Adrenal gland (tissue), 12 donors: ENCODE measurements around the gene IMMT. TPM values are rescaled to one million over a fixed set of nuclear protein-coding genes. Genes with fewer than 3 reads are reported as not detected.

ENCODE experiments used
- DNase-seq, 7 donors: peaks; one replicate each; pipeline ENCODE4 v3.0.0-alpha.2; 2019 to 2020
- H3K27ac ChIP-seq, 5 donors: fragments of 200-600 bp; sonication (generic) in 4 of 5; 1 replicate in 3 of 5; 2 replicates in 2 of 5; pipeline versions ENCODE4 v1.5.1 to v1.8.0; 2016 to 2020; ENCODE audit warnings: mild to moderate bottlenecking in 1 of 5
- H3K27me3 ChIP-seq: fragments of 200-600 bp; 2 replicates; pipeline ENCODE4 v1.8.0; 2021
- H3K36me3 ChIP-seq, 2 donors: fragments of 200-600 bp; replicated peaks in 1 of 2; 1 replicate in 1 of 2; 2 replicates in 1 of 2; pipeline versions ENCODE4 v1.5.1 to v1.8.0; 2018 to 2022
- H3K4me1 ChIP-seq, 2 donors: fragments of 200-600 bp; replicated peaks in 1 of 2; 1 replicate in 1 of 2; 2 replicates in 1 of 2; pipeline versions ENCODE4 v1.5.1 to v1.8.0; 2018 to 2021
- H3K4me3 ChIP-seq, 4 donors: fragments of 200-600 bp; sonication (generic) in 3 of 4; one replicate each; pipeline ENCODE4 v1.5.1; 2016 to 2018
- H3K9me3 ChIP-seq, 3 donors: fragments of 200-600 bp; sonication (generic) in 1 of 3; replicated peaks in 1 of 3; 1 replicate in 2 of 3; 2 replicates in 1 of 3; pipeline versions ENCODE4 v1.5.1 to v1.8.0; 2016 to 2021
- POLR2A ChIP-seq, 2 donors: fragments of 450-650 bp; IDR thresholded peaks; one replicate each; pipeline ENCODE4 v1.6.1; 2017; ENCODE audit warnings: antibody characterized with exemption in 2 of 2, mild to moderate bottlenecking in 2 of 2, moderate library complexity in 1 of 2
- WGBS, 4 donors: extraction: QIAGEN DNeasy Blood & Tissue Kit in 2 of 4; methylation state at CpG; one replicate each; pipeline versions ENCODE4 v1.1.5 to v1.1.7; 2013 to 2017; 5-methylcytosine and 5-hydroxymethylcytosine counted together
- intact Hi-C, 2 donors: fragments of 100-400 bp; cut with DNase I; formaldehyde crosslinking; loops; one replicate each; pipeline versions ENCODE4 v1.14.1 to v1.15.0; 2022 to 2023
- polyA plus RNA-seq, 3 donors: library from polyadenylated mRNA; stranded (reverse); fragments of 200-250 nt in 2 of 3; fragments of 350-450 nt in 1 of 3; fragmentation: Illumina TruSeq in 1 of 3; extraction: RNeasy Lipid Tissue Mini Kit (QIAGEN cat#74804) in 1 of 3; gene quantifications; one replicate each; pipeline ENCODE4 v1.2.3, GENCODE V29; 2013 to 2014
- total RNA-seq, 9 donors: library from RNA; depleted of rRNA in 4 of 9; stranded (reverse); fragments of >200 nt in 4 of 9; fragments of 120-200 nt in 1 of 9; fragmentation: NEBNext Ultra II Directional in 1 of 9; extraction: Animal tissue kit (Norgen Biotek cat#: 25700) in 1 of 9; gene quantifications; one replicate each; pipeline versions ENCODE4 v1.1.0 to v1.2.4, GENCODE V29; 2013 to 2023
- TF ChIP-seq, protein P1 (sequence below), 6 experiments: fragments of 450-650 bp in 4 of 6; fragments of 200-600 bp in 2 of 6; sonication (generic) in 1 of 6; IDR thresholded peaks; 1 replicate in 5 of 6; 2 replicates in 1 of 6; pipeline versions ENCODE4 v1.5.1 to v1.8.0; 2016 to 2021; ENCODE audit warnings: antibody characterized with exemption in 6 of 6, mild to moderate bottlenecking in 2 of 6, moderate library complexity in 1 of 6
- donor health status: healthy with polysubstance abuse.
- donor health status: Bipolar disorder and iron deficiency.
- donor health status: DM: yes; HTN: yes; CAD: no.
- donor health status: DM: no; HTN: no; CAD: no.
- donor health status: DM: no; HTN: no; CAD: no.
- donor health status: DM: yes; HTN: yes; CAD: no.

The IMMT gene
- total and polyA plus RNA-seq, 12 donors, result 32.2 to 196 (median 130) TPM

DNA sequence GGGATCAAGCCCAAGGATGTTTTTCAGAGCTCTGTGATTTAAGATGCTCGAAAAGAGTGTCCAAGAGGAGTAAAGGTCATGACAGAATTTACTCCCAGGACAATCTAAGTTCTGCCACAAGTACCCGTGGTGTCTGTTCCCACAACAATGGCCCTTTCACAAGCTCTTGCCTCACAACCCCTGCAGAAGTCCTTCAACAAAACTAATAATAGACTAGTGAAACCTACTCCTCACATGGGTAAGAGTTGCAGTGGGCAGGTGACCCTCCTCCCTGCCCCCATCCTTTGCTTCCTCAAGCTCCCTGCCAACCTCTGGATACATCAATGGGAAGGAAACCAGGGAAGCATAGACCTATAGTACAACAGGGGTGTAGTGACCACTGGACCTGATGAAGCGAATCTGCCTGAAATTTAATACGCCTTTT, 54.3 kb downstream of the IMMT start:
- WGBS, 4 donors, result 73 to 81% (median 80%) methylated on average over 4 of the region's 4 CpGs
- Histone ChIP-seq H3K36me3 (peaks cover 0 to 80% of the 10 kb centered on the region in 2 donors), H3K4me3 (no peak overlapping the region), H3K27ac (no peak overlapping the region), H3K27me3 (no peaks in the 10 kb centered on the region), H3K4me1 (no peaks in the 10 kb centered on the region), H3K9me3 (no peaks in the 10 kb centered on the region)
- TF ChIP-seq, protein P1, sequence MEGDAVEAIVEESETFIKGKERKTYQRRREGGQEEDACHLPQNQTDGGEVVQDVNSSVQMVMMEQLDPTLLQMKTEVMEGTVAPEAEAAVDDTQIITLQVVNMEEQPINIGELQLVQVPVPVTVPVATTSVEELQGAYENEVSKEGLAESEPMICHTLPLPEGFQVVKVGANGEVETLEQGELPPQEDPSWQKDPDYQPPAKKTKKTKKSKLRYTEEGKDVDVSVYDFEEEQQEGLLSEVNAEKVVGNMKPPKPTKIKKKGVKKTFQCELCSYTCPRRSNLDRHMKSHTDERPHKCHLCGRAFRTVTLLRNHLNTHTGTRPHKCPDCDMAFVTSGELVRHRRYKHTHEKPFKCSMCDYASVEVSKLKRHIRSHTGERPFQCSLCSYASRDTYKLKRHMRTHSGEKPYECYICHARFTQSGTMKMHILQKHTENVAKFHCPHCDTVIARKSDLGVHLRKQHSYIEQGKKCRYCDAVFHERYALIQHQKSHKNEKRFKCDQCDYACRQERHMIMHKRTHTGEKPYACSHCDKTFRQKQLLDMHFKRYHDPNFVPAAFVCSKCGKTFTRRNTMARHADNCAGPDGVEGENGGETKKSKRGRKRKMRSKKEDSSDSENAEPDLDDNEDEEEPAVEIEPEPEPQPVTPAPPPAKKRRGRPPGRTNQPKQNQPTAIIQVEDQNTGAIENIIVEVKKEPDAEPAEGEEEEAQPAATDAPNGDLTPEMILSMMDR (IDR thresholded peaks at IDR 0.05), result no peak
- no peak for TF ChIP-seq POLR2A (IDR thresholded peaks at IDR 0.05)
- no peak for DNase-seq
- intact Hi-C loops, result no loop called here

DNA sequence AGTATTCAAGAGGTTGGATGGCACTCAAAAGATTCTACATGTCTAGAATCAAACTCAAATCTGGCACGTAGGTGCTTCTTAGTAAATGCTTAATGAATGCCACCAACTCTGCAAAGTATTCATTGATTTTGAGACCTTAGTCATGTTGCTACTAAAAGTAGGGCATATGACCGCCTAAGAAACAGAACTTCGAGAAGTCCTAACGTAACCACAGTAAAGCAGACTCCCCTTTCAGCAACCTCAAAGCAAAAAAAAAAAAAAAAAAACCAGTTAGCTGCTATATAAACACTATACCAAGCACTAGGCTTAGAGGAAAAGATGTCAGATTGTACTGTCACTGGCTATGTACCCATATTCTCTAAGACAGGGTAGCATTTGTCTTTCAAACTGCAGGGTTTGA, 55.3 kb downstream of the IMMT start:
- Histone ChIP-seq H3K4me1 (peaks cover 0 to 4% of the 10 kb centered on the region in 2 donors), H3K9me3 (no peaks in the 10 kb centered on the region), H3K27me3 (no peaks in the 10 kb centered on the region), H3K36me3 (peaks cover 0 to 81% of the 10 kb centered on the region in 2 donors), H3K4me3 (no peak overlapping the region), H3K27ac (no peak overlapping the region)
- TF ChIP-seq, protein P1 (IDR thresholded peaks at IDR 0.05), result no peak
- no peak for TF ChIP-seq POLR2A (IDR thresholded peaks at IDR 0.05)
- WGBS, 4 donors, result 92 to 98% (median 96%) methylated on average over 4 of the region's 4 CpGs
- intact Hi-C loops, result no loop called here
- DNase-seq, result no peak

DNA sequence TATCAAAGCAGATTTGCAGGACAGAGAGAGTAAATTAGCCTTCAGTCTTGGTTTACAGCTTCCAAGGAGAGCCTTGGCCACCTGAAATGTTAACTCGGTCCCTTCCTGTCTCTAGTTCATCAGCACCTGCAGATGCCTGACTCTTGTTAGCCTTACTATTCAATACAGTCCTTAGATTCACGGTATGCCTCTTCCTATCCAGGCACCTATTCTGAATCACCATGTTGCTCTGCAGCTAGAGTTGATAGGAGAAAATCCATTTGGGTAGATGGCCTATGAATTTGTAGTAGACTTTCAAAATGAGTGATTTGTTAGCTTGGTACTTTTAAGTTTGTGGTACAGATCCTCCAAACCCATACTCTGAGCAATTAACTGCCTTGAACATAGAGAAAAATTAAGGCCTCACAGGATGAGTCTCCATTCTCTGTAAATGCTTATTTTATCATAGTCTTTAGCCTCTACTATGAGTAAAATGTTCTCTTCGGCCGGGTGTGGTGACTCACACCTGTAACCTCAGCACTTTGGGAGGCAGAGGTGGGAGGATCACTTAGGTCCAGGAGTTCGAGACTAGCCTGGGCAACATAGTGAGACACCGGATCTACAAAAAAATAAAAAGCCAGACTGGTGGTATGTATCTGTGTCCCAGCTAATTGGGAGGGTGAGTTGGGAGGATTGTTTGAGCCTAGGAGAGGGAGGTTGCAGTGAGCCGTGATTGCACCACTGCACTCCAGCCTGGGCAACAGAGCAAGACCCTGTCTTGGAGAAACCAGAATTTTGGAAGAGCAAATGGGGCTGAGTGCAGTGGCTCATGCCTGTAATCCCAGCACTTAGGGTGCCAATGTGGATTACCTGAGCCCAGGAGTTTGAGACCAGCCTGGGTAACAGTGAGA, 56.3 kb downstream of the IMMT start:
- no peak for TF ChIP-seq POLR2A (IDR thresholded peaks at IDR 0.05)
- TF ChIP-seq, protein P1 (IDR thresholded peaks at IDR 0.05), result no peak
- no peak for DNase-seq
- H3K27me3 ChIP-seq, result no peaks in the 10 kb centered on the region
- 91 to 96% (median 92%) methylated on average over 6 to 7 of the region's 7 CpGs for WGBS, 4 donors
- no peak overlapping the region for H3K4me3 ChIP-seq
- H3K27ac ChIP-seq, result no peak overlapping the region
- H3K4me1 ChIP-seq, result peaks cover 0 to 8% of the 10 kb centered on the region in 2 donors
- peaks cover 0 to 81% of the 10 kb centered on the region in 2 donors for H3K36me3 ChIP-seq
- intact Hi-C loops, result no loop called here
- no peaks in the 10 kb centered on the region for H3K9me3 ChIP-seq

DNA sequence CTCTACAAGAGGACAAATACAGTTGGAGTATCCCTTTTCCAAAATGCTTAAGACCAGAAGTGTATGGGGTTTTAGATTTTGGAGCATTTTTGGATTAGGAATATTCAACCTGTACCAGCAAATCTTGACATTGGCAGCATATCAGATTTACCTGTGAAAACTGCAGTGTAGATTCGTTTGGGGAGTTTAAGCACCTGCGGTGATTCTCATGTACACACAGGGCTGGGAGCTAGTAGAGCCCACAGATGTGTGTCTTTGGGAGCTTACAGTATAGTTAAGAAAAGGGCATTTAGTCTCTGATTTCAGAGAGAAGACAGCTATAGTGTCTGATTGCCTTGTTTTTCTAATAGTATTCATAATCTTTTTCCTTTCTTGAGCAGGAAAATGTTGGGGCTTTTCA, 59.1 kb downstream of the IMMT start:
- no peak for DNase-seq
- intact Hi-C loops, result no loop called here
- Histone ChIP-seq H3K36me3 (peaks cover 0 to 89% of the 10 kb centered on the region in 2 donors), H3K27me3 (no peaks in the 10 kb centered on the region), H3K4me1 (peaks cover 0 to 8% of the 10 kb centered on the region in 2 donors), H3K4me3 (no peak overlapping the region), H3K9me3 (no peaks in the 10 kb centered on the region), H3K27ac (no peak overlapping the region)
- TF ChIP-seq, protein P1 (IDR thresholded peaks at IDR 0.05), result no peak
- TF ChIP-seq POLR2A (IDR thresholded peaks at IDR 0.05), result no peak
- WGBS, 4 donors, result 76 to 100% (median 92%) methylated on average over 2 of the region's 2 CpGs
